HCT116 (cell line): ENCODE results near the gene MUC5B. TPM values are rescaled to one million over a fixed set of nuclear protein-coding genes. Genes with fewer than 3 reads are reported as not detected.

ENCODE experiments used
- ATAC-seq: fragments of 200-7000 bp; cut with Tn5 transposase; 2 replicates; pipeline ENCODE4 v1.9.1; 2020; ENCODE audit warnings: mild to moderate bottlenecking, moderate library complexity
- BruUV-seq: library from RNA; stranded (reverse); fragments of 400-500 nt; replicated peaks from 2 replicates; lab custom pipeline; 2021; lab: Mats Ljungman, UMichigan
- CTCF ChIA-PET: fragments of 300-600 bp; sonication (Branson Sonifier 250); formaldehyde crosslinking; loops from one replicate; lab custom pipeline; 2021; ENCODE audit warnings: antibody characterized with exemption; lab: Charles Lee
- POLR2A ChIA-PET: fragments of 300-600, 350-600 bp; sonication (Branson Sonifier 250); formaldehyde crosslinking; loops from one replicate; lab custom pipeline; 2021; ENCODE audit warnings: antibody characterized with exemption; lab: Charles Lee
- RAD21 ChIA-PET, 2 experiments: fragments of 300-600 bp; sonication (Branson Sonifier 250); formaldehyde crosslinking; loops; one replicate each; lab custom pipeline; 2023; ENCODE audit warnings: low total read pairs in 2 of 2; ENCODE audit not compliant: uncharacterized antibody in 2 of 2, unreplicated experiment in 2 of 2, low non-redundant PET in 1 of 2; lab: Charles Lee
- DNase-seq: peaks from one replicate; pipeline ENCODE4 v3.0.0-alpha.2; 2010; ENCODE audit warnings: low read depth, low spot score
- H2AFZ ChIP-seq: fragments of 200-600 bp; shearing (Covaris generic), sonication (generic); 2 replicates; pipeline ENCODE4 v1.6.1; 2017; ENCODE audit warnings: low read depth, mixed run types, mixed read lengths, antibody characterized with exemption, low read length; ENCODE audit not compliant: poor library complexity, severe bottlenecking
- H3K27ac ChIP-seq: 2 replicates; pipeline ENCODE4 v1.5.1; 2012; ENCODE audit warnings: low read depth, low read length
- H3K27me3 ChIP-seq: fragments of 200-600 bp; sonication (generic); 2 replicates; pipeline ENCODE4 v1.6.1; 2016; ENCODE audit warnings: mixed run types, low read length, mixed read lengths; ENCODE audit not compliant: insufficient read depth
- H3K36me3 ChIP-seq, 2 experiments: fragments of 200-500 bp in 1 of 2; fragments of 200-600 bp in 1 of 2; sonication (Bioruptor generic) in 1 of 2; sonication (generic) in 1 of 2; 2 replicates each; pipeline versions ENCODE4 v1.5.1 to v1.6.1; 2014 to 2016; ENCODE audit warnings: low read length in 2 of 2, inconsistent platforms in 1 of 2, mixed read lengths in 1 of 2, mixed run types in 1 of 2; ENCODE audit not compliant: insufficient read depth in 2 of 2, control insufficient read depth in 1 of 2
- H3K4me1 ChIP-seq, 2 experiments: fragments of 200-600 bp in 1 of 2; sonication (generic) in 1 of 2; 2 replicates each; pipeline versions ENCODE4 v1.5.1 to v1.6.1; 2012 to 2017; ENCODE audit warnings: low read length in 2 of 2, inconsistent platforms in 1 of 2, mild to moderate bottlenecking in 1 of 2, mixed read lengths in 1 of 2, mixed run types in 1 of 2, moderate library complexity in 1 of 2; ENCODE audit not compliant: insufficient read depth in 2 of 2, control insufficient read depth in 1 of 2
- H3K4me2 ChIP-seq: fragments of 200-600 bp; sonication (generic); 2 replicates; pipeline ENCODE4 v1.6.1; 2017; ENCODE audit warnings: mixed run types, low read length, mixed read lengths
- H3K4me3 ChIP-seq, 2 experiments: fragments of 200-600 bp in 1 of 2; sonication (generic) in 1 of 2; replicated peaks in 1 of 2; 2 replicates each; pipeline ENCODE4 v1.5.1; 2011 to 2016; ENCODE audit warnings: low read length in 2 of 2, control low read depth in 1 of 2, low read depth in 1 of 2, mild to moderate bottlenecking in 1 of 2, mixed read lengths in 1 of 2, mixed run types in 1 of 2
- H3K79me2 ChIP-seq: fragments of 200-600 bp; sonication (generic); 2 replicates; pipeline ENCODE4 v1.6.1; 2017; ENCODE audit warnings: mild to moderate bottlenecking, mixed run types, low read length, moderate library complexity, mixed read lengths; ENCODE audit not compliant: insufficient read depth
- H3K9ac ChIP-seq: fragments of 200-600 bp; sonication (generic); 2 replicates; pipeline ENCODE4 v1.6.1; 2016; ENCODE audit warnings: low read length, mixed read lengths
- H3K9me2 ChIP-seq: fragments of 200-600 bp; sonication (generic), shearing (Covaris generic); 2 replicates; pipeline ENCODE4 v1.6.1; 2017; ENCODE audit warnings: mixed run types, mild to moderate bottlenecking, moderate library complexity; ENCODE audit not compliant: insufficient read depth
- H3K9me3 ChIP-seq, 2 experiments: fragments of 200-500 bp in 1 of 2; fragments of 200-600 bp in 1 of 2; sonication (Bioruptor generic) in 1 of 2; sonication (generic) in 1 of 2; 2 replicates each; pipeline ENCODE4 v1.6.1; 2014 to 2017; ENCODE audit warnings: low read length in 2 of 2, mixed read lengths in 2 of 2, inconsistent platforms in 1 of 2, low read depth in 1 of 2, mild to moderate bottlenecking in 1 of 2, mixed run types in 1 of 2, moderate library complexity in 1 of 2; ENCODE audit not compliant: control insufficient read depth in 1 of 2, insufficient read depth in 1 of 2
- H4K20me1 ChIP-seq: fragments of 200-600 bp; sonication (generic), shearing (Covaris generic); 2 replicates; pipeline ENCODE4 v1.6.1; 2017; ENCODE audit warnings: mixed run types, mild to moderate bottlenecking, moderate library complexity; ENCODE audit not compliant: insufficient read depth
- EZH2 ChIP-seq: fragments of 200-600 bp; sonication (generic); IDR thresholded peaks from 2 replicates; pipeline ENCODE4 v1.6.1; 2017; ENCODE audit warnings: antibody characterized with exemption, mixed run types
- EZH2phosphoT487 ChIP-seq: fragments of 200-600 bp; IDR thresholded peaks from 2 replicates; pipeline ENCODE4 v1.6.1; 2018; ENCODE audit warnings: antibody characterized with exemption, borderline replicate concordance
- JUND ChIP-seq: IDR thresholded peaks from 2 replicates; pipeline ENCODE4 v1.6.1; 2012
- MAX ChIP-seq: IDR thresholded peaks from 2 replicates; pipeline ENCODE4 v1.6.1; 2012
- POLR2A ChIP-seq: IDR thresholded peaks from 2 replicates; pipeline ENCODE4 v1.7.0; 2011; ENCODE audit warnings: borderline replicate concordance; ENCODE audit not compliant: insufficient read depth, insufficient read length; ENCODE audit errors: extremely low read depth
- POLR2AphosphoS5 ChIP-seq: IDR thresholded peaks from 2 replicates; pipeline ENCODE4 v1.6.1; 2011; ENCODE audit warnings: mild to moderate bottlenecking, low read depth, low read length, moderate library complexity
- RAD21 ChIP-seq: IDR thresholded peaks from 2 replicates; pipeline ENCODE4 v1.6.1; 2012; ENCODE audit warnings: low read depth, mild to moderate bottlenecking
- REST ChIP-seq: IDR thresholded peaks from 2 replicates; pipeline ENCODE4 v1.6.1; 2012; ENCODE audit warnings: low read depth
- SRF ChIP-seq: IDR thresholded peaks from 2 replicates; pipeline ENCODE4 v1.6.1; 2012; ENCODE audit warnings: low read depth
- YY1 ChIP-seq: IDR thresholded peaks from 2 replicates; pipeline ENCODE4 v1.6.1; 2011; ENCODE audit warnings: low read length, low read depth, moderate library complexity, mild to moderate bottlenecking; ENCODE audit not compliant: insufficient replicate concordance; ENCODE audit errors: extremely low read depth
- ZFX ChIP-seq: fragments of 450-650 bp; IDR thresholded peaks from 2 replicates; pipeline ENCODE4 v1.6.1; 2017
- intact Hi-C: fragments of 100-400 bp; cut with micrococcal nuclease; formaldehyde crosslinking; loops from 2 replicates; pipeline ENCODE4 v1.10.0; 2022
- total RNA-seq: library from RNA; stranded (reverse); gene quantifications from one replicate; pipeline ENCODE4 v1.2.1, GENCODE V29; 2021; ENCODE audit not compliant: unreplicated experiment

MUC5B gene
- total RNA-seq, 1 experiment from 2014 or later: 1.5 TPM

- CTCF ChIA-PET: no interaction called here
- H3K4me2 ChIP-seq: no peak overlapping the region
These were observed 72.7 kb downstream of the MUC5B start for GRCh38 chr11:1295591-1295990.

More at GRCh38 chr11:1295591-1295990, 72.7 kb downstream of the MUC5B start:
- peaks cover 25% of the 10 kb centered on the region for H3K79me2 ChIP-seq
- TF ChIP-seq YY1 (no peak), POLR2A (no peak), JUND (no peak), EZH2 (no peak), EZH2phosphoT487 (no peak), SRF (no peak), ZFX (no peak), POLR2AphosphoS5 (no peak), RAD21 (no peak), MAX (no peak), REST (no peak)
- DNase-seq: no peak
- no peaks in the 10 kb centered on the region for H3K36me3 ChIP-seq
- ChIA-PET RAD21 (no interaction called here), POLR2A (no interaction called here)
- H3K9ac ChIP-seq: no peak overlapping the region
- H3K4me3 ChIP-seq: no peak overlapping the region
- ATAC-seq: no peak
- no peaks in the 10 kb centered on the region for H3K27me3 ChIP-seq
- H4K20me1 ChIP-seq: no peaks in the 10 kb centered on the region
- H3K9me2 ChIP-seq: no peaks in the 10 kb centered on the region
- H3K9me3 ChIP-seq: no peaks in the 10 kb centered on the region
- H3K27ac ChIP-seq: no peak overlapping the region
- intact Hi-C loops: no loop called here
- no TSS peak for BruUV-seq
- H3K4me1 ChIP-seq: no peaks in the 10 kb centered on the region
- no peak overlapping the region for H2AFZ ChIP-seq
